GM19438 (cell line): Measurements from ENCODE around the gene ANKRD6.

Source experiments
- ATAC-seq: cut with Tn5 transposase; IDR thresholded peaks from one replicate; pipeline ENCODE4 v1.9.1; 2021; ENCODE audit warnings: low read depth; ENCODE audit not compliant: unreplicated experiment

Gene ANKRD6

DNA sequence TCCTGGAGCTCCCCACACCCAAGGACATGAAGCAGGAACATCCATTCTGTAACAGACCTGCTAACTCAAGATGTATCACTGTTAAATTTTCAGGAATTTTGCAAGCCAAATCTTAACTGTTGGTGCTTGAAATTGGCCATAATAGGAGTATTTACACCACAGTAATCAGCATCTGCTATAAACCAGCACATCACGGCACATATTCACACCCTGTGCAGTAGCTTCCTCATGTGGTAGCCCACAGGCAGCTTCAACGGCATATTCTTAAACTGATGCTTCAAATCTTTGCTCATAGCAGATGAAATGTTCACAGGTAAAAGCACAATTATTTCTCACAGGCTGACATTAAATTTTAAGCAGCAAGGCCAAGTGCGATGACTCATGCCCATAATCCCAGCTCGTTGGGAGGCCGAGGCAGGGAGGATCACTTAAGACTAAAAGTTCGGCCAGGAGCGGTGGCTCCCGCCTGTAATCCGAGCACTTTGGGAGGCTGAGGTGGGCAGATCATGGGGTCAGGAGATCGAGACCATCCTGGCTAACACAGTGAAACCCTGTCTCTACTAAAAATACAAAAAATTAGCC, 249.1 kb downstream of the ANKRD6 start:
- no peak for ATAC-seq

DNA sequence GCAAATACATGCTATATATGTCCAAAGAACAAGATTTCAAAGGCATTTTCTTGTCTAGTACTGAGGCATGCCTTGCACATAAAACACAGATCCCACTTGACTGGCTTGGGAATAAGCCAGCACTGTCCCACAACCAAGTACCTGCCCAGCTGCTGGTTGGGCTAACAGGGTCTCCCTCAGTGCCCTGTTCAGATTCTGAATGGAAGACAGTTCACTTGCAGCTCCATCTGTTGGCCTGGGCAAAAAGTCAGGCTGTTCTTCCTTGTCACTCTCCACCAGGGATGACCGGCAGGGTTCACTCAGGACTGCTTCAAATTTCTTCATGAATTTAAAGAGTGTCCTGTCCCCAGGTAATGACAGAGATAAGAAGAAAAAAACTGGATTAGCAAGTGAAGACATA, 250.0 kb downstream of the ANKRD6 start:
- no peak for ATAC-seq
